GM19351 (cell line): ENCODE data around the gene TRIM74.
"Not testable (repeated sequence)": the region's sequence is repeated elsewhere in the genome, so short reads cannot be mapped to it uniquely, and the experiment has no call there.

Experiments used
- ATAC-seq: cut with Tn5 transposase; IDR thresholded peaks from one replicate; pipeline ENCODE4 v1.9.1; 2021; ENCODE audit warnings: mild to moderate bottlenecking, moderate library complexity; ENCODE audit not compliant: unreplicated experiment

Gene TRIM74

GRCh38 chr7:72968980-72969516 lies at the start of gene TRIM74:
Gene TRIM74, minus strand, starts transcription at chr7:72969466. Its CDS starts 3,309 bp downstream, at chr7:72966157.
- ATAC-seq: not testable (repeated sequence)

GRCh38 chr7:73006491-73006890 lies 37.2 kb upstream of the TRIM74 start:
- not testable (repeated sequence) for ATAC-seq

GRCh38 chr7:73005693-73006447 lies 36.6 kb upstream of the TRIM74 start:
- peak; percentile 80 for ATAC-seq

GRCh38 chr7:73005356-73005692 lies 36.1 kb upstream of the TRIM74 start:
- ATAC-seq: peak; percentile 77

GRCh38 chr7:72997887-72998468 lies 28.7 kb upstream of the TRIM74 start:
- ATAC-seq: not testable (repeated sequence)

- ATAC-seq: not testable (repeated sequence)
Observed at GRCh38 chr7:72997447-72997846, 28.2 kb upstream of the TRIM74 start.

- ATAC-seq: not testable (repeated sequence)
Observed at GRCh38 chr7:72995484-72995883, 26.2 kb upstream of the TRIM74 start.

- not testable (repeated sequence) for ATAC-seq
Observed at GRCh38 chr7:72990146-72990913, 21.1 kb upstream of the TRIM74 start.

GRCh38 chr7:72982084-72982483 lies 12.8 kb upstream of the TRIM74 start:
- not testable (repeated sequence) for ATAC-seq

GRCh38 chr7:72980382-72980781 lies 11.1 kb upstream of the TRIM74 start:
- not testable (repeated sequence) for ATAC-seq

GRCh38 chr7:72976434-72976833 lies 7.2 kb upstream of the TRIM74 start:
- not testable (repeated sequence) for ATAC-seq

- not testable (repeated sequence) for ATAC-seq
Observed at GRCh38 chr7:72975656-72976286, 6.5 kb upstream of the TRIM74 start.

GRCh38 chr7:72974781-72975180 lies 5.5 kb upstream of the TRIM74 start:
- ATAC-seq: not testable (repeated sequence)

GRCh38 chr7:72971505-72971904 lies 2.2 kb upstream of the TRIM74 start:
- ATAC-seq: not testable (repeated sequence)

GRCh38 chr7:72969688-72970087 lies 422 bp upstream of the TRIM74 start:
- ATAC-seq: not testable (repeated sequence)

GRCh38 chr7:72966892-72967291 lies 2.4 kb downstream of the TRIM74 start:
- not testable (repeated sequence) for ATAC-seq

- peak; percentile 72 for ATAC-seq
Observed at GRCh38 chr7:72965186-72965975, 3.9 kb downstream of the TRIM74 start.

- ATAC-seq: not testable (repeated sequence)
Observed at GRCh38 chr7:72963056-72963455, 6.2 kb downstream of the TRIM74 start.

- ATAC-seq: not testable (repeated sequence)
Observed at GRCh38 chr7:72961346-72961650, 8.0 kb downstream of the TRIM74 start.
